GM12878 (cell line): ENCODE data around the gene MGRN1.
A peak's percentile ranks its signal among the peaks of the same experiment; 100 is the strongest.

ENCODE experiments used
- CEBPB ChIP-seq, 2 experiments: fragments of 150-350 bp in 1 of 2; IDR thresholded peaks; 2 replicates each; pipeline ENCODE4 v1.6.1; 2012 to 2014; ENCODE audit warnings: low read depth in 2 of 2, low read length in 2 of 2, borderline replicate concordance in 1 of 2, inconsistent platforms in 1 of 2
- CTCF ChIP-seq, 3 experiments: IDR thresholded peaks in 2 of 3; conservative IDR thresholded peaks in 1 of 3; 2 replicates each; pipeline ENCODE4 v1.5.1; 2011; ENCODE audit warnings: low read depth in 3 of 3, low read length in 3 of 3, mild to moderate bottlenecking in 3 of 3, control low read depth in 2 of 3, moderate library complexity in 2 of 3, inconsistent platforms in 1 of 3, mixed read lengths in 1 of 3; ENCODE audit not compliant: control insufficient read depth in 2 of 3, insufficient read depth in 1 of 3; ENCODE audit errors: extremely low read depth in 1 of 3
- DPF2 ChIP-seq: fragments of 450-650 bp; IDR thresholded peaks from 2 replicates; pipeline ENCODE4 v1.6.1; 2017; ENCODE audit warnings: mild to moderate bottlenecking
- ESRRA ChIP-seq: IDR thresholded peaks from 2 replicates; pipeline ENCODE4 v1.6.1; 2012; ENCODE audit warnings: mild to moderate bottlenecking, low read length, improper control_type of control experiment
- MAX ChIP-seq: IDR thresholded peaks from 2 replicates; pipeline ENCODE4 v1.6.1; 2012; ENCODE audit warnings: low read depth, low read length, improper control_type of control experiment
- MXI1 ChIP-seq: fragments of 150-350 bp; IDR thresholded peaks from 2 replicates; pipeline ENCODE4 v1.6.1; 2011; ENCODE audit warnings: low read depth, mild to moderate bottlenecking, inconsistent platforms, low read length, improper control_type of control experiment
- MYC ChIP-seq: IDR thresholded peaks from 2 replicates; pipeline ENCODE4 v1.6.1; 2011; ENCODE audit warnings: mild to moderate bottlenecking, low read length, moderate library complexity, inconsistent platforms; ENCODE audit not compliant: insufficient read depth, insufficient replicate concordance, insufficient read length, severe bottlenecking
- NFIC ChIP-seq: IDR thresholded peaks from 2 replicates; pipeline ENCODE4 v1.6.1; 2012; ENCODE audit warnings: low read depth, mild to moderate bottlenecking, inconsistent platforms, low read length, moderate library complexity
- NKRF ChIP-seq: fragments of 450-650 bp; conservative IDR thresholded peaks from 2 replicates; pipeline ENCODE4 v1.6.1; 2017; ENCODE audit warnings: mild to moderate bottlenecking, moderate library complexity
- POLR2A ChIP-seq: IDR thresholded peaks from 2 replicates; pipeline ENCODE4 v1.6.1; 2011; ENCODE audit warnings: low read depth, mild to moderate bottlenecking, low read length
- RB1 ChIP-seq: fragments of 450-650 bp; formaldehyde crosslinking; IDR thresholded peaks from 2 replicates; pipeline ENCODE4 v1.6.1; 2017; ENCODE audit warnings: mild to moderate bottlenecking, borderline replicate concordance
- SMC3 ChIP-seq: IDR thresholded peaks from 2 replicates; pipeline ENCODE4 v1.6.1; 2011; ENCODE audit warnings: low read length, improper control_type of control experiment, borderline replicate concordance
- SP1 ChIP-seq: IDR thresholded peaks from one replicate; pipeline ENCODE4 v1.6.1; 2011; ENCODE audit warnings: low read depth, low read length
- SPI1 ChIP-seq: IDR thresholded peaks from 2 replicates; pipeline ENCODE4 v1.6.1; 2011; ENCODE audit warnings: low read depth, mild to moderate bottlenecking, low read length, moderate library complexity, borderline replicate concordance; ENCODE audit not compliant: insufficient read depth

- TF ChIP-seq ESRRA (no peak), MAX (no peak), CTCF (IDR thresholded peaks at IDR 0.05 in 2 of 3, conservative IDR thresholded peaks at IDR 0.05 in 1 of 3; ENCODE audit: control insufficient read depth in 2 of 3, extremely low read depth in 1 of 3, insufficient read depth in 1 of 3, low read depth in 3 of 3, low read length in 3 of 3) (no peak), DPF2 (no peak), NKRF (no peak), POLR2A (peak; percentile 53), RB1 (no peak), CEBPB (IDR thresholded peaks at IDR 0.05; ENCODE audit: borderline replicate concordance in 1 of 2, low read depth in 2 of 2, low read length in 2 of 2) (no peak), NFIC (no peak), MXI1 (no peak), SPI1 (no peak), SMC3 (no peak), MYC (no peak), SP1 (no peak)
Measured at GRCh38 chr16:4691666-4692412, 67.2 kb downstream of the MGRN1 start.
